ENCODE results near the gene GLI3. TPM values are rescaled to one million over a fixed set of nuclear protein-coding genes. Genes with fewer than 3 reads are reported as not detected.

Gene GLI3
- total RNA-seq, 1 donor from 2014 or later: 9.0 TPM

DNA sequence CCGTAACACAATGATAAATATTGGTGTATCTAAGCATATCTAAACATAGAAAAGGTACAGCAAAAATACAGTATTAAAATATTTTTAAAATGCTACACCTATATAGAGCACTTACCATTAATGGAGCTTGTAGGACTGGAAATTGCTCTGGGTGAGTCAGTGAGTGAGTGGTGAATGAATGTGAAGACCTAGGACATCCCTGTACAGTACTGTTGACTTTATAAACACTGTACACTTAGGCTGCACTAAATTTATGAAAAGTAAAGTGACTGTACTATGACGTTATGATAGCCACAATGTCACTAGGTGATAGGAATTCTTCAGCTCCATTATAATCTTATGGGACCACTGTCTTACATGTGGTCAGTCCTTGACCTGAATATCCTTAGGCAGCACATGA, 147.0 kb downstream of the GLI3 start:
- Mint-ChIP-seq H3K4me1 (ENCODE audit: low read depth) (peaks cover 26% of the 10 kb centered on the region), H3K9me3 (ENCODE audit: low read depth) (no peaks in the 10 kb centered on the region), H3K27me3 (peaks cover 84% of the 10 kb centered on the region)

DNA sequence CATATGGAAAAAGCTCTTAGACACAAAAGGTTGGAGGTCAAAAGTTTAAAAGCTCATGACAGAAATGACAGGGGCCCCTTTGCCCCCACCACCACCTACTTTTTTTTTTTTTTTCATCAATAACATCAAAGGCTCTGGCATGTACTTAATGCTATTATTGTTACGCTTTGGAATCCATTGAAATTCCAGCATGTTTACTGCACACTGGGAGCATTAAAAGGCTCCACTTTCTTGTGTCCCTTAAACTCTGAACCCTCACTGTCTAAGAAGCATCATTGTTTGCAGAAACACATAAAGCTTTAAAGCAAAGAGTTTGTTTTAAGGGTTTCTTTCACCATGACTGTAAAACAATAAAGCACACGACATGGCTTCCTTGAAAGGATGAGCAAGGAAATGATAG, 149.4 kb downstream of the GLI3 start:
- Mint-ChIP-seq H3K9me3 (ENCODE audit: low read depth) (peaks cover 3% of the 10 kb centered on the region), H3K27ac (no peak overlapping the region), H3K36me3 (ENCODE audit: insufficient read depth) (no peaks in the 10 kb centered on the region), H3K4me1 (ENCODE audit: low read depth) (peaks cover 24% of the 10 kb centered on the region), H3K27me3 (peaks cover 84% of the 10 kb centered on the region), H3K4me3 (ENCODE audit: low read depth) (no peak overlapping the region)
- TF ChIP-seq, protein P1, sequence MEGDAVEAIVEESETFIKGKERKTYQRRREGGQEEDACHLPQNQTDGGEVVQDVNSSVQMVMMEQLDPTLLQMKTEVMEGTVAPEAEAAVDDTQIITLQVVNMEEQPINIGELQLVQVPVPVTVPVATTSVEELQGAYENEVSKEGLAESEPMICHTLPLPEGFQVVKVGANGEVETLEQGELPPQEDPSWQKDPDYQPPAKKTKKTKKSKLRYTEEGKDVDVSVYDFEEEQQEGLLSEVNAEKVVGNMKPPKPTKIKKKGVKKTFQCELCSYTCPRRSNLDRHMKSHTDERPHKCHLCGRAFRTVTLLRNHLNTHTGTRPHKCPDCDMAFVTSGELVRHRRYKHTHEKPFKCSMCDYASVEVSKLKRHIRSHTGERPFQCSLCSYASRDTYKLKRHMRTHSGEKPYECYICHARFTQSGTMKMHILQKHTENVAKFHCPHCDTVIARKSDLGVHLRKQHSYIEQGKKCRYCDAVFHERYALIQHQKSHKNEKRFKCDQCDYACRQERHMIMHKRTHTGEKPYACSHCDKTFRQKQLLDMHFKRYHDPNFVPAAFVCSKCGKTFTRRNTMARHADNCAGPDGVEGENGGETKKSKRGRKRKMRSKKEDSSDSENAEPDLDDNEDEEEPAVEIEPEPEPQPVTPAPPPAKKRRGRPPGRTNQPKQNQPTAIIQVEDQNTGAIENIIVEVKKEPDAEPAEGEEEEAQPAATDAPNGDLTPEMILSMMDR (IDR thresholded peaks at IDR 0.05; ENCODE audit: unreplicated experiment): no peak
- DNase-seq (ENCODE audit: low spot score, unreplicated experiment): no peak

More for the DNA sequence above, 147.0 kb downstream of the GLI3 start:
- DNase-seq (ENCODE audit: low spot score, unreplicated experiment): no peak
- Mint-ChIP-seq H3K36me3 (ENCODE audit: insufficient read depth) (no peaks in the 10 kb centered on the region), H3K4me3 (ENCODE audit: low read depth) (no peak overlapping the region), H3K27ac (no peak overlapping the region)
- TF ChIP-seq, protein P1 (IDR thresholded peaks at IDR 0.05; ENCODE audit: unreplicated experiment): no peak

DNA sequence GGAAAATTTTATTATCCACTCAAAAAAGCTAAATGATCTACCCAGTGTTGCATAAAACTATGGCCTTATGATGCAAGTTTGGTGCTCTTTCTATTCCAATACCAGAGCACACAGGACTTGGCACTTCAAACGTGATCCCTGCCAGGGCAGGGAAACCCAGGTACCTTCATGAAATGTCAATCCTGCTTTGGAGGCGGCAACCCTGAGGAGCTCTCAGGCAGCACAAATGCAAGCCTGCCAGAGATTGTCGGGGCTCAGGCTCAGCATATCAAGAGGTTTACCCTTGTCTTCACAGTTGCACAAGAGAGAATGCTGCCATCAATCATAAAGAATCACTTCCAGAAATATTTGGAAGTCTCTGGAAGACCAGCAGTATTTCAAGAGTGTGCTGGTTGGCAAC, 151.5 kb downstream of the GLI3 start:
- H3K27me3 Mint-ChIP-seq: peaks cover 88% of the 10 kb centered on the region
- DNase-seq (ENCODE audit: low spot score, unreplicated experiment): no peak
- no peaks in the 10 kb centered on the region for H3K36me3 Mint-ChIP-seq (ENCODE audit: insufficient read depth)
- peaks cover 3% of the 10 kb centered on the region for H3K9me3 Mint-ChIP-seq (ENCODE audit: low read depth)
- TF ChIP-seq, protein P1 (IDR thresholded peaks at IDR 0.05; ENCODE audit: unreplicated experiment): no peak
- no peak overlapping the region for H3K4me3 Mint-ChIP-seq (ENCODE audit: low read depth)
- no peak overlapping the region for H3K27ac Mint-ChIP-seq
- peaks cover 13% of the 10 kb centered on the region for H3K4me1 Mint-ChIP-seq (ENCODE audit: low read depth)

DNA sequence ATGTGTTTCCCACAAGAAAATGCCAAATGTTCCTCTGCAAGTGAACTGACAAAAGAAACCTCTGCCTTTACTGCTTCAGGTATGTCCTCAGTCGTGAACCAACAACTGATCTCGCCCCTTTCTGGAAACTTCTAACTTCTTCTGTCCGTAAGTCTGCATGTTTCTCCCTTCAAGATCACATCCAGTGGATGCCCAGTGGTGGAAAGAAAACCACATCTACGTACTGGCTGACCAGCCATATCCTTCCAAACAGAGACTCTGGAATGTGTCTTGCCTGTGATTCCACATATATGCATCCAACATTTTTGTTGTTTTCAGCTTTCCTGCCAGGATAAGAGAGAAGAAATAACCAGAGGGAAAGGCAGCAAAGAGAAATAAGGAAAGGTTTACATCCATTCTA, 152.7 kb downstream of the GLI3 start:
- TF ChIP-seq, protein P1 (IDR thresholded peaks at IDR 0.05; ENCODE audit: unreplicated experiment): no peak
- Mint-ChIP-seq H3K9me3 (ENCODE audit: low read depth) (peaks cover 3% of the 10 kb centered on the region), H3K4me3 (ENCODE audit: low read depth) (no peak overlapping the region), H3K4me1 (ENCODE audit: low read depth) (peaks cover 9% of the 10 kb centered on the region), H3K27me3 (peaks cover 88% of the 10 kb centered on the region), H3K36me3 (ENCODE audit: insufficient read depth) (no peaks in the 10 kb centered on the region), H3K27ac (no peak overlapping the region)
- no peak for DNase-seq (ENCODE audit: low spot score, unreplicated experiment)

DNA sequence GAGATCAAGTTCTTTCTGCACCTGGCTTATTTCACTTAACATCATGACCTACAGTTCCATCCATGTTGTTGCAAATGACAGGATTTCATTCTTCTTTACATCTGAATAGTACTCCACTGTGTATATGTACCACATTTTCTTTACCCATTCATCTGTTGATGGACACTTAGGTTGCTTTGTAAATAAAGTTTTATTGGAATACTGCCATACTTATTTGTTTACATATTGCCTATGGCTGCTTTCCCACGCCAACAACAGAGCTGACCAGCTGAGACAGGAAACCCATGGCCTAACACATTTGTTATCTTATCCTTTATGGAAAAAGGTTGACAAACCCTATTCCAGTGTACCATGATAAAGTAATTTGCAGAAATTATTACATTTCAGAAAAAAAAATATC, 153.7 kb downstream of the GLI3 start:
- H3K36me3 Mint-ChIP-seq (ENCODE audit: insufficient read depth): no peaks in the 10 kb centered on the region
- peaks cover 8% of the 10 kb centered on the region for H3K4me1 Mint-ChIP-seq (ENCODE audit: low read depth)
- no peak overlapping the region for H3K4me3 Mint-ChIP-seq (ENCODE audit: low read depth)
- peaks cover 84% of the 10 kb centered on the region for H3K27me3 Mint-ChIP-seq
- TF ChIP-seq, protein P1 (IDR thresholded peaks at IDR 0.05; ENCODE audit: unreplicated experiment): no peak
- H3K9me3 Mint-ChIP-seq (ENCODE audit: low read depth): peaks cover 3% of the 10 kb centered on the region
- DNase-seq (ENCODE audit: low spot score, unreplicated experiment): no peak
- H3K27ac Mint-ChIP-seq: no peak overlapping the region
